ENCODE results near the gene SPHK2. TPM values are rescaled to one million over a fixed set of nuclear protein-coding genes. Genes with fewer than 3 reads are reported as not detected.

Gene SPHK2
- total RNA-seq, 1 experiment from 2014 or later, result 38.8 TPM

DNA sequence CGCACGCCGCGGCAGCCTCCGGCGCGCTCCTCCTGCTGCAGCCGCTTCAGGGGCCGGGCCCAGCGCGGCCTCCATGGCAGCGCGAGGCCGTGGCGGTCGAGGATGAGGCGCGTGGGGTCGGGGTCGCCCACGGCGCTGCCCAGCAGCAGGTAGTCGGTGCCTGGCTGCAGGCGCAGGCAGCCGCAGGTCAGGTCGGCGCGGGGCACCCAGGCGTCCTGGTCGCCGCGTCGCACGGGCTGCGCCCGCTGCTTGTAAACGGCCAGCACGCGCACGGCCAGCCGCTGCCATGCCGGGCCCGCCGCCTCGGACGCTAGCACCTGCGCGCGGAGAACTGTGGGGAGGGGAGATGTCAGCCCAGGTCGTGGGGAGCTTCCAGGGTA lies 42.4 kb downstream of the SPHK2 start:
- ChIA-PET POLR2A (ENCODE audit: low non-redundant PET) (interaction anchor here (0.6 kb wide), 1 partner anchor 14 kb away, joined by 5 read pairs; no protein-coding TSS in a partner anchor), CTCF (no interaction called here)
- no peaks in the 10 kb centered on the region for H3K36me3 ChIP-seq (ENCODE audit: insufficient read depth, low read length, poor library complexity, severe bottlenecking)
- H3K4me1 ChIP-seq (ENCODE audit: insufficient read depth, low read length, poor library complexity, severe bottlenecking), result no peaks in the 10 kb centered on the region
- H3K9me3 ChIP-seq (ENCODE audit: low read depth, low read length, poor library complexity, severe bottlenecking), result no peaks in the 10 kb centered on the region
- no peak overlapping the region for H3K27ac ChIP-seq (ENCODE audit: low read depth, low read length, poor library complexity, severe bottlenecking)
- no peak for DNase-seq (ENCODE audit: low spot score)
- BruUV-seq (replicated peaks), result no TSS peak
- H3K27me3 ChIP-seq (replicated peaks; ENCODE audit: insufficient read depth, low read depth, low read length, poor library complexity), result no peaks in the 10 kb centered on the region
- intact Hi-C loops (cut with micrococcal nuclease; ENCODE audit: unreplicated experiment), result no loop called here
- H3K4me3 ChIP-seq (ENCODE audit: low read depth, low read length, poor library complexity, severe bottlenecking), result no peak overlapping the region
- TF ChIP-seq, protein P1, sequence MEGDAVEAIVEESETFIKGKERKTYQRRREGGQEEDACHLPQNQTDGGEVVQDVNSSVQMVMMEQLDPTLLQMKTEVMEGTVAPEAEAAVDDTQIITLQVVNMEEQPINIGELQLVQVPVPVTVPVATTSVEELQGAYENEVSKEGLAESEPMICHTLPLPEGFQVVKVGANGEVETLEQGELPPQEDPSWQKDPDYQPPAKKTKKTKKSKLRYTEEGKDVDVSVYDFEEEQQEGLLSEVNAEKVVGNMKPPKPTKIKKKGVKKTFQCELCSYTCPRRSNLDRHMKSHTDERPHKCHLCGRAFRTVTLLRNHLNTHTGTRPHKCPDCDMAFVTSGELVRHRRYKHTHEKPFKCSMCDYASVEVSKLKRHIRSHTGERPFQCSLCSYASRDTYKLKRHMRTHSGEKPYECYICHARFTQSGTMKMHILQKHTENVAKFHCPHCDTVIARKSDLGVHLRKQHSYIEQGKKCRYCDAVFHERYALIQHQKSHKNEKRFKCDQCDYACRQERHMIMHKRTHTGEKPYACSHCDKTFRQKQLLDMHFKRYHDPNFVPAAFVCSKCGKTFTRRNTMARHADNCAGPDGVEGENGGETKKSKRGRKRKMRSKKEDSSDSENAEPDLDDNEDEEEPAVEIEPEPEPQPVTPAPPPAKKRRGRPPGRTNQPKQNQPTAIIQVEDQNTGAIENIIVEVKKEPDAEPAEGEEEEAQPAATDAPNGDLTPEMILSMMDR (conservative IDR thresholded peaks at IDR 0.05; ENCODE audit: low read depth, low read length), result no peak
- TF ChIP-seq EZH2 (IDR thresholded peaks at IDR 0.05; ENCODE audit: borderline replicate concordance, low read depth, low read length, poor library complexity, severe bottlenecking), result no peak

DNA sequence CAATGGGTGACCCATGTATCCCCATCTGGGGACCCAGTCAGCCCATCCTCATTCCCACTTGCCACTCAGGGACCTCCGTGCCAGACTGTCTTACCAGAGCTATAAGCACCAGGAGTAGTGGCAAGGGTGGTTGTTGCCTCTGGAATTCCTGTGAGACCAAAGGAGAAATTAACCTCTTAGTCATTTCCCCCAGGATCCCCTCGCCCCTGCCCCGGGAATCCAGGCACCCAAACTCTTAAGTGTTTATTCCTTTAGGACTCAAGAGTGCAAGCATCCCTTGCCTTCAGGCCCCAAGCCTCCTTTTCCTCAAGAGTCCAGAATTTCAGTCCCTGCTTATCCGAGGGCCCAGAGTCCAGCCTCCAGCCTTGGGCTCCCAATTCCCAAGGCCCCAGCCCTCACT lies 44.4 kb downstream of the SPHK2 start:
- intact Hi-C loops (cut with micrococcal nuclease; ENCODE audit: unreplicated experiment), result no loop called here
- POLR2A ChIA-PET (ENCODE audit: low non-redundant PET), result no interaction called here
- no peaks in the 10 kb centered on the region for H3K27me3 ChIP-seq (replicated peaks; ENCODE audit: insufficient read depth, low read depth, low read length, poor library complexity)
- no peaks in the 10 kb centered on the region for H3K4me1 ChIP-seq (ENCODE audit: insufficient read depth, low read length, poor library complexity, severe bottlenecking)
- BruUV-seq (replicated peaks), result no TSS peak
- no peak for DNase-seq (ENCODE audit: low spot score)
- H3K27ac ChIP-seq (ENCODE audit: low read depth, low read length, poor library complexity, severe bottlenecking), result no peak overlapping the region
- no peak for TF ChIP-seq EZH2 (IDR thresholded peaks at IDR 0.05; ENCODE audit: borderline replicate concordance, low read depth, low read length, poor library complexity, severe bottlenecking)
- TF ChIP-seq, protein P1 (conservative IDR thresholded peaks at IDR 0.05; ENCODE audit: low read depth, low read length), result no peak
- H3K9me3 ChIP-seq (ENCODE audit: low read depth, low read length, poor library complexity, severe bottlenecking), result no peaks in the 10 kb centered on the region
- no peak overlapping the region for H3K4me3 ChIP-seq (ENCODE audit: low read depth, low read length, poor library complexity, severe bottlenecking)
- no peaks in the 10 kb centered on the region for H3K36me3 ChIP-seq (ENCODE audit: insufficient read depth, low read length, poor library complexity, severe bottlenecking)
- CTCF ChIA-PET, result no interaction called here

DNA sequence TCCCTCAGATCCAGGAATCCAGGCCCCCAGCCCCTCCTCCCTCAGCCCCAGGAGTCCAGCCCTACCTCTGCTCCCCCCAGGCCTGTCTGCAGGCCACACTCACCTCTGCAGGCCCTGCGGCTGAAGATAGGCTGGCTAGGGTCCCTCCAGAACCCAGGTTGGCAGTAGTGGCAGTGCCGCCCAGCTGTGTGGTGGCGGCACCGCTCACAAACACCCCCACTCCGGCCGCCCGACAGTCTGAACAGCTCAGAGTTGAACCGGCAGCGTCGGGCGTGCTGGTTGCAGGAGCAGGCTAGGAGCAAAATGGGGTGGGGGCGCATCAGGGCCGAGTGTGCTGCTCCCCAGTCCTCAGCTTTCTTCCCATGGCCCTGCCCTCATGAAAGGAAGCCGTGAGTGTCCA lies 45.2 kb downstream of the SPHK2 start:
- CTCF ChIA-PET, result interaction anchor here (0.6 to 0.7 kb wide), 2 partner anchors 176 to 906 kb away, joined by 3 to 4 read pairs; no protein-coding TSS in a partner anchor
- no TSS peak for BruUV-seq (replicated peaks)
- no peak for TF ChIP-seq EZH2 (IDR thresholded peaks at IDR 0.05; ENCODE audit: borderline replicate concordance, low read depth, low read length, poor library complexity, severe bottlenecking)
- TF ChIP-seq, protein P1 (conservative IDR thresholded peaks at IDR 0.05; ENCODE audit: low read depth, low read length), result no peak
- no peak for DNase-seq (ENCODE audit: low spot score)
- H3K27me3 ChIP-seq (replicated peaks; ENCODE audit: insufficient read depth, low read depth, low read length, poor library complexity), result no peaks in the 10 kb centered on the region
- no peak overlapping the region for H3K27ac ChIP-seq (ENCODE audit: low read depth, low read length, poor library complexity, severe bottlenecking)
- no peaks in the 10 kb centered on the region for H3K4me1 ChIP-seq (ENCODE audit: insufficient read depth, low read length, poor library complexity, severe bottlenecking)
- no peak overlapping the region for H3K4me3 ChIP-seq (ENCODE audit: low read depth, low read length, poor library complexity, severe bottlenecking)
- intact Hi-C loops (cut with micrococcal nuclease; ENCODE audit: unreplicated experiment), result no loop called here
- no peaks in the 10 kb centered on the region for H3K36me3 ChIP-seq (ENCODE audit: insufficient read depth, low read length, poor library complexity, severe bottlenecking)
- POLR2A ChIA-PET (ENCODE audit: low non-redundant PET), result no interaction called here
- no peaks in the 10 kb centered on the region for H3K9me3 ChIP-seq (ENCODE audit: low read depth, low read length, poor library complexity, severe bottlenecking)
